Right ventricle myocardium superior (tissue), 1 donor: ENCODE data around the gene SEM1. TPM values are rescaled to one million over a fixed set of nuclear protein-coding genes. Genes with fewer than 3 reads are reported as not detected.
A peak's percentile ranks its signal among the peaks of the same experiment; 100 is the strongest.
"Not testable (repeated sequence)": the region's sequence is repeated elsewhere in the genome, so short reads cannot be mapped to it uniquely, and the experiment has no call there.

Experiments
- ATAC-seq: fragments of 200-7000 bp; cut with Tn5 transposase; one replicate; pipeline ENCODE4 v1.9.1; 2020; ENCODE audit warnings: mild to moderate bottlenecking; ENCODE audit not compliant: poor library complexity
- DNase-seq: peaks from one replicate; pipeline ENCODE4 v3.0.0-alpha.2; 2020
- intact Hi-C: fragments of 100-400 bp; cut with DNase I; formaldehyde crosslinking; loops from one replicate; pipeline ENCODE4 v1.11.2; 2022
- long read RNA-seq: library from polyadenylated mRNA; unstranded; transcript quantifications from one replicate; pipeline ENCODE4 v2.0.0, GENCODE V29; 2021
- total RNA-seq: library from RNA; stranded (reverse); fragmentation: NEBNext Ultra II Directional; extraction: Animal tissue kit (Norgen Biotek cat#: 25700); gene quantifications from one replicate; pipeline ENCODE4 v1.2.1, GENCODE V29; 2021
- donor health status: DM: no; HTN: yes; CAD: no; lungs with severe emphysema.

Gene SEM1
- total RNA-seq: 43.9 TPM
- long read RNA-seq, transcript SEM1-201 (3 exons, 1,314 nt): major isoform, 45 of 52 reads
- long read RNA-seq, partial matches to known transcripts: 1 of 52 reads
- long read RNA-seq, other reads (novel, unspliced or antisense): 3 of 52 reads

- peak; percentile 92 for DNase-seq
- peak; percentile 100 for ATAC-seq
- intact Hi-C loops: no loop called here
These were observed at the start of gene SEM1 for GRCh38 chr7:96709381-96710228. Gene SEM1 (minus strand): TSS chr7:96709846. CDS start chr7:96709763, 83 bp downstream.

DNA sequence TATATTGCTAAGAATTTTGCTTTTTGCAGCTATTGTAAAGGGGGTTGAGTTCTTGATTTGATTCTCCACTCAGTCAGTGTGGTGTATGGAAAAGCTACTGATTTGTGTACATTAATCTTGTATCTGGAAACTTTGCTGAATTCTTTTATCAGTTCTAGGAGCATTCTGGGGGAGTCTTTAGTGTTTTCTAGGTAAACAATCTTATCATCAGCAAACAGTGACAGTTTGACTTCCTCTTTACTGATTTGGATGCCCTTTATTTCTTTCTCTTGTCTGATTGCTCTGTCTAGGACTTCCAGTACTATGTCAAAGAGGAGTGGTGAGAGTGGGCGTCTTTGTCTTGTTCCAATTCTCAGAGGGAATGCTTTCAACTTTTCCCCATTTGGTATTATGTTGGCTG, 48.2 kb upstream of the SEM1 start:
- DNase-seq, ATAC-seq, intact Hi-C loops: not testable (repeated sequence)

DNA sequence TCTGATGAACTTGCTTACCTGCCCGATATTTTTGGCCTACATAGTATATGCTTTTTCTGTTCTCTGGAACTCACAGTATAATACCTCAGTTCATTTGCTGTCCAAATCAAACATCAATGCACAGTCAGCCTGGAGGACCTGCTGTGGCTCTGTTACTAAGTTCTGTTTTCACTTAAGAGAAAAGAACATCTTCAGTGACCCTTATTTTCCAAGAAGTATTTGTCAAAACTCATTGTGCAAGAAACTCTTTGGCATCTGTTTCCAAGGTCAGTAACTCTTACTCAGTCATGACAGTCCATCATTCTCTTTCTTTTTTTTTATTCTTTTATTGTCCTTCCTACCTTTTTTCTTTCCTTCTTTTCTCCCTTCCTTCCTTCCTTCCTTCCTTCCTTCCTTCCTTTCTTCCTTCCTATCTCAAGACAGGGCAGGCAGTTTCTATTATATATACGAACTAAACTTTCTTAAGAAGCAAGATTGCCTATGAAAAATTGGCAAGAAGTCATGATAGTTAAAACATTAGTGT, 37.8 kb upstream of the SEM1 start:
- intact Hi-C loops: no loop called here
- no peak for DNase-seq
- no peak for ATAC-seq

DNA sequence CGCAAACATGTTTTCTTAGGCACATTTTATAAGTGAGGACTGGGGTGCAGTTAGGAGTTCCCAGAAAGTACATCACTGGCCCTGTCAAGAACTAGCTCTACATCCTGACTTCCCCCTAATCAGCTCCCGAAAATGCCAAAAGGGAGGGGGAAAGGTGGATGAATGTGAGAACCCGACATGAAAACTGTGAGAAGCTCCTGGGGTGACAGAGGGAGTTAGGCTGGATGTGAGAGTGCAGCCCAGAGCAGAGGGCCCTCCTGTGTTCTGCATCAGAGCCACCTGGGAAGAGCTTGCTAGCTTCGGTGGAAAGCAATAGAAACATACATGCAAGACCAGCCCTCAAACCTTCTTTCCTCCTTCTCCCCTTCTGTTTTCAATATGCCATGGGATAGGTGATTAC, 30.5 kb upstream of the SEM1 start:
- DNase-seq: no peak
- no peak for ATAC-seq
- intact Hi-C loops: no loop called here

DNA sequence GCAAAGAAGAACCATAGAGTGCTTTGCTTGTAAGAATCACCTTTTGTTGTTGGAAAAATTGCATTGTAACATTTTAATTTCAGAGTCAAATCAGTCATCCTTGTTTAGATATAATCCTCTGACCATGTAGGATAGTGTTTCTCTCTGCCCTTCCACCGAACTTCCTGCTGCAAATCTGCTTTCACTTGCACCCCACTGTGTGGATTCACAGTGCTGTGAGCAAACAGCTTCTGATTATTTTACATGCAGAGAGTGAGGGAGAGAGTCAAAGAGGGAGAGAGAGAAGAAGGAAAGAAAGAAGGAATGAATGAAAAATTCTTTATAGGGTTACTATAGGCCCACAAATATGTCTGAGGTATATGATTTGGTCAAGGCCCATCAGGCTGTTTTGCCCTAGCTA, 30.0 kb upstream of the SEM1 start:
- ATAC-seq: no peak
- DNase-seq: no peak
- intact Hi-C loops: no loop called here

DNA sequence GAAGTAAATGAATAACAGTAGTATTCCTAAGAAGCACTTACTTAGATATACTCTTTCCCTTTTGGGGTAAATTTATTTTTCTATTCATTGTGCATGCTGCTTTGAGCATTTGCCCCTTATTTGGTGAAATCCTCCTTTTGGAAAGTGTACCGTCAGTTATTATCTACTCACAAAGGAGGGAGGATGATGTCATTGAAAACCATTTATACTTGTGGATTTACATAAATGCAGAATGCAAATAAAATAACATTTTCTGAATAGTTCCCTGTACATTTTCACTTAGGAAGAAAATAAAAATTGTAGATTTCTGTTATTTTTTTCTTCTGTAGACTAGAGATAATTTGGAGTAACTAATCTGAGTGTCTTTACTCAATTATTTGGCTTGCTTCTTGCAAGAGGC, 29.5 kb upstream of the SEM1 start:
- DNase-seq (no peak), ATAC-seq (no peak)
- intact Hi-C loops: no loop called here

DNA sequence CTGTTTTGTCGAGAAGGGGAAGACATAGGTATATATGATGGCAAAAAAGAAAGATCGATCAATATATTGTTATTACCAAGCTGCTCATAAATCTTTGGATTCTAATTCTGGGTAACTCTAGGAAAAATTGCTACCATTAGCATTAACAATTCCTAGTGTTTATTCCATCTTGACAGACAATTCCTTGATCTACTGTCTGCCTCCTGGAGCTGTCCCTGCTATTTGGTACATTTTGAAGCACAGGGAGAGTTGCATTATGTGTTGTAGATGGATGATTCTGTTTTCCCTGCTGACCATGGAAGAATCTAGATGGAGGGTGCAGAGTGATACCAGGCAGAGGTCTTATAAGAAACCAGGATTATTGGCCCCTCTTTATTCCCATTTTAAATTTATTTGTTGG, 29.1 kb upstream of the SEM1 start:
- DNase-seq: no peak
- intact Hi-C loops: no loop called here
- no peak for ATAC-seq

GRCh38 chr7:96737545-96738050, 28.0 kb upstream of the SEM1 start:
- DNase-seq: no peak
- ATAC-seq: no peak
- intact Hi-C loops: no loop called here

DNA sequence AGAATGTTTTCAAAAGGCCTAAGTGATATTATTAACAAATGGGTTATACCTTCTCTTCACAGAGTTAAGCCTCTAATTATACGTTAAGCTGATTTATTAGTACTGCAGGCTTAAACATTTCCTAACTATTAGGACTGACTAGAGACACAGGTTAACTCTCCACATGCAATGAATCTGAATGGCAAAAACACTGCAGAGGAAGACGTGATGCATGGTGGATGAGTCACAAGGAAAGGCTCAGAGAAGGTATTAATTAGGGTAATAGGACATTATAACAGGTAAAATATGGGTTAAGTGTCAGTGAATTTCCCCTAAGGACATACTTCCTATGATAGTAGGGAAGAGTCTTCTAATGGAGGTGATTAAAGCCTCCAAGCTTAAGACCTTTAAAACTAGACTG, 24.7 kb upstream of the SEM1 start:
- ATAC-seq (no peak), DNase-seq (no peak)
- intact Hi-C loops: no loop called here

GRCh38 chr7:96729820-96730219, 20.2 kb upstream of the SEM1 start:
- DNase-seq (no peak), ATAC-seq (no peak)
- intact Hi-C loops: no loop called here

DNA sequence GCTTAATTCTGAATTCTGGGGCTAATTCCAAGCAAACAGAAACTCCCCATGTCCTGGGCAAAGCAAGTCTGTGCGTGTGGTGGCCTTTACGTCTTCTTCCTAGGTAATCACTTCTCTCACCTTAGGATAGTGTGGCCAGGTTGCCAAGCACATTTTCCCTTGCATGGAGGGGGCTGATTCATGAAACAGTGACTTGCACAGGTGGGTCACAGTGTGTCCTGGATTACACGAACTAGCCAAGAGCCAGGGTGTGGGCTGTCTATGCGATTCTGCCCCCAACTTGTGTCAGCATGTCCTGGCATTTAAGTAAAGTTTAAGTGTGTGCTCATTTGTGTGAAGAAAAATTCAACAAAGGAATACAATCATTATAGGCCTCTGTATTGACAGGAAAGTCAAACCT, 18.5 kb upstream of the SEM1 start:
- DNase-seq: no peak
- intact Hi-C loops: no loop called here
- ATAC-seq: no peak

DNA sequence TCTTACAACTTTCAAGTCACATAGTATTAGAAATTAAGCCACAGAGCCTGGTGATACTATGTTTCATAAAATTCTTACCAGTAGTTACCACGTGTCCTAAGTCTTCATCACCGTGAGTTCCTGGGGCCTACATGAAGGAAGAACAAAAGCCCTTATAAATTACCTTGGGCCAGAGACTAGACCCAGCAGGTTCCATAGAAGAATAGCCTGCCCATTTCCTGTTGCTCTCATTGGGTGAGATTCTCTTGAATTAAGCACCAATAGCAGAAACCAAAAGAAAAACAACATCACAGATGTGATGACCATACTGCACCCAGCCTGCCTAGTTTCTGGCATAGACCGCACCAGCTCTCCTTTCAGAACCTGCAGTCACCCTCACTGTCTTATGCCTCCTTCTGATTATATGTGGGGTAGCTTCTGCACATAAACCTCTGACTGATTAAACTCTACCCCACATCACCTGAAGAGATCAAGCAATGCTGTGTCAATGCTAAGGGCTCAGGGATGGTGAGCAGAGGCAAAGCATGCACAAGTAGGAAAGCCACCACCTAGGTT, 18.0 kb upstream of the SEM1 start:
- no peak for ATAC-seq
- intact Hi-C loops: no loop called here
- DNase-seq: no peak

- ATAC-seq: no peak
These were observed 14.0 kb upstream of the SEM1 start for GRCh38 chr7:96723622-96724021.

DNA sequence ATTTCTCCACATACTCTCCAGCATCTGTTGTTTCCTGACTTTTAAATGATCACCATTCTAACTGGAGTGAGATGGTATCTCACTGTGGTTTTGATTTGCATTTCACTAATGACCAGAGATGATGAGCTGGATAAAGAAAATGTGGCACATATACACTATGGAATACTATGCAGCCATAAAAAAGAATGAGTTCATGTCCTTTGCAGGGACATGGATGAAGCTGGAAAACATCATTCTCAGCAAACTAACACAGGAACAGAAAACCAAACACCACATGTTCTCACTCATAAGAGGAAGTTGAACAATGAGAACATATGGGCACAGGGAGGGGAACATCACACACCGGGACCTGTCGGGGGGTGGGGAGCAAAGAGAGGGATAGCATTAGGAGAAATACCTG, 13.3 kb upstream of the SEM1 start:
- intact Hi-C loops, DNase-seq, ATAC-seq: not testable (repeated sequence)

More at GRCh38 chr7:96723622-96724021, 14.0 kb upstream of the SEM1 start:
- DNase-seq: no peak
- intact Hi-C loops: no loop called here

DNA sequence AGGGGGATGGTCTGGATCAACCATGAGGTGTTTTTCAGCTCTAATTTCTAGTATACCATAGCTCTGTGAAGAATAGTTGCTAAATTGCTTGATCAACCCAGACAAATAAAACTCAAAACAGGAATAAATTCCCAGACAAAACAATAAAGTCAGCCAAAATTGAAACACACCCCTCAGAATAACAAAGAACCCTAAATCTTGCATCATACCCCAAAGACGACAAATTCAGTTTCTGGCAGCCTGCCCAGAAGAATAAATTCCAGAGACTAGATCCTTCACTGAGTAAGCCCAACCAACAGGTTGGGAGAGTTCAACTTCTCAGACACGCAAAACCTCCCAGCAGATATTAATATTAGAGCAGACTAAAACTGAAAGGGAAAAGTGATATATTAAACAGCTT, 11.2 kb upstream of the SEM1 start:
- intact Hi-C loops: no loop called here
- DNase-seq (no peak), ATAC-seq (no peak)

- intact Hi-C loops: no loop called here
These were observed 9.5 kb upstream of the SEM1 start for GRCh38 chr7:96719164-96719563.

DNA sequence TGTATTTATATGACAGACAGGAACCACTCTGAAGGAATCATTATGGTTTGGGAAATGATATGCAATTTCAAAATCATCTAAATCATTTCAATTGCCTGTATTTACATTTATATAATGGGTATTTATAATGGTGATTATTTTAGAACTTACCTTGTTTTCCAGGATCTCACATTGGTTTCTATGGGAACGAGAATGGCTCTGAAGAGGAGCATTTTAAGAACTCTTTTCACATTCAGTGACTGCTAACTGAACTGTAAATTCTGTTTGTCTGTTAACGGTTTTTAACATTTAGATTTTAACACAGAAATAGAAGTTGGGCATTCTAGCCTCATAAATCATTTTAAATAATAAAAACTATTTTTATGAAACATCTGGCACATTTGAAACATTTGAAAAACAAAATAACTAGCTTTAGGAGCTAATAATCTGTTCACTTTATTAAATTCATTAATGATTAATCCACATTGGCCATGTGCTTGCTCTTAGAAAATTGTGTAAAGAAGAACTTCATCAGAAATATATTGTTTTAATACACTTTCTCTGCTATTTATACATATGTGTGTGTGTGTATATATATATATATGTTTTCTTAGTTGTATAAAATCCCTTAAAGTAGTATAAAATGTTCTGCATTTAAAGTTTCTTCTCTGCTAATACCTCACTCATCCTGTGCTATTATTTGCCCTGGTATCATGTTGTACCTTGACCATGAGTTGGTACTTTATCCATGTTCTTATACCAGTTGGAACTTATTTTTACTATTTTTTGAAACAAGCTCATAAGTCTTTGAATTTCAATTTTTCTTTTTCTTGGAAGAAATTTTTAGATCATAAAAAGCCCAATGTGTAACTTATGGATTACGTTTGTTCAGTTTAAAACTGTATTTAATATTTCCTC, 8.7 kb upstream of the SEM1 start:
- ATAC-seq: no peak
- intact Hi-C loops: no loop called here

More at GRCh38 chr7:96719164-96719563, 9.5 kb upstream of the SEM1 start:
- ATAC-seq (no peak), DNase-seq (no peak)

GRCh38 chr7:96713037-96713436, 3.4 kb upstream of the SEM1 start:
- intact Hi-C loops: no loop called here
- DNase-seq (no peak), ATAC-seq (no peak)

More for the DNA sequence above, 8.7 kb upstream of the SEM1 start:
- DNase-seq: no peak

DNA sequence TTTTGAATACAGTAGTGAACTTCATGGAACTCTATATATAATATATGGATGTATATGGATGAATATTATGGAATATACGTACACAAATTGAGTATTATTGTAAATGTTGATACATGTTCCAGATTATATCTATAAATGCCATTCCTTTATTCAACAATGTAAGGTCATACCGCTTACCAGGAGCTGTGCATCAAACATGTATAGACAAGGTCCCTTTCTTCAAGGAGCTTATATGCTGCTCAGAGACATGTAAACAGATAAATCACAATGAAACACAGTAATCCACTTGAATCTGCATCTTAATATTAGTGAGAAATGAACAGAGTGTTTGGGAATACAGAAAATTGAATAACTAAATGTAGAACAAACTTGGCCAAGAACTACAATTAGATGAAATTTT, 898 bp upstream of the SEM1 start:
- intact Hi-C loops: no loop called here
- ATAC-seq: no peak
- DNase-seq: no peak
